HTERT RPE-1 (cell line): ENCODE data around the gene CGB1.

Experiments
- in situ Hi-C: fragments of 300-500 bp; cut with MboI; formaldehyde crosslinking; loops from 4 replicates; pipeline ENCODE4 v1.14.3; 2020; ENCODE audit warnings: low sequenced_read_pairs

CGB1 gene

GRCh38 chr19:48999481-49000325 is 37.0 kb downstream of the CGB1 start:
- in situ Hi-C loops: no loop called here

- in situ Hi-C loops: no loop called here
Measured at GRCh38 chr19:48997972-48998371, 38.7 kb downstream of the CGB1 start.

DNA sequence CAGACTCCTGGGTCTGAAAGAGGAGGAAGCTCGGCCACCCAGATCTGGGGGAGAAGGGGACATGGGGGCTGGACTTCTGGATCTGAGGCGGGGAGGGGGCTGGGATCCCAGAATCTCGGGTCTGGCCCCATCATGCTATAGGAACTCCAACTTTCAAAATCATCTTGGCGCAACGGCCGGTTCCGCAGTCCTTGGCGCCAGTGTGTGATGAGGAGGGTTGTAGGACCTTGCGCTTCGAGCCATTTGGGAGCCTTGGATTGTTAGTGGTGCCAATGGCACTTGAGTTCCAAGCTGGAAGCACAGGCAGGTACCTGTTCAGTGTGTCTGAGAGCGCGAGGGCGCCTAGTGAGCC is 42.7 kb downstream of the CGB1 start:
- in situ Hi-C loops: no loop called here

GRCh38 chr19:48993175-48994034 is 43.3 kb downstream of the CGB1 start, which contains the start of the genes GYS1 and RUVBL2:
Gene GYS1 (minus strand): TSS chr19:48993309. CDS start chr19:48993112, 197 bp downstream.
Gene RUVBL2 (plus strand): TSS chr19:48993887. CDS start chr19:48993912, 25 bp downstream.
- in situ Hi-C loops: no loop called here

DNA sequence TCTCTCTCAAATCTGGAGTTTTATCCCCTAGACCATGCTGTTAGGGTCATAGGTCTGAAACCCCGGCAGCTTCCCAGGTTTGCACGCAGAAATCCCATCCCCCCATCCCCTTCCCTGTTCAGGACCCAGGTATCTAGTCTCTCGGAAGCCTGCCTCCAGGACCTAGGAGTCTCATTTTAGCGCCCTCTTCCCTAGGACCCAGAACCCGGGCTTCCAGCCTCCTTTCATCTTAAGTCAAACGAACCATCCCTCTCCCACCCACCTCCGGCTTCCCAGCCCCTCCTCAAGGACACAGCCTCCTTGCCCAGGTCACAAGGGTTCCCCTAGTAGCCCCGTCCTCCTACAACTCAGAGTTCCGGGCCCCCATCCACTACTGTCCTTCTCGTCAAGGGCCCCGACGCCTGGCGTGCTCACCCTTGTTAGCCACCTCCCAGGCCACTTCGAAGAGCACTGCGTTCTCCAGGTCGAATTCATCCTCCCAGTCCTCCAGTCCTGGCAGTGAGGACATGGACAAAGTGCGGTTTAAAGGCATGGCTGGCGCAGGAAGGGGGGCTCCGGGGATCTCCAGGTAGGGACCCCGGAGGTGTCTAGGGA is 44.0 kb downstream of the CGB1 start:
- in situ Hi-C loops: no loop called here

- in situ Hi-C loops: no loop called here
Measured at GRCh38 chr19:48991873-48992580, 44.7 kb downstream of the CGB1 start.

DNA sequence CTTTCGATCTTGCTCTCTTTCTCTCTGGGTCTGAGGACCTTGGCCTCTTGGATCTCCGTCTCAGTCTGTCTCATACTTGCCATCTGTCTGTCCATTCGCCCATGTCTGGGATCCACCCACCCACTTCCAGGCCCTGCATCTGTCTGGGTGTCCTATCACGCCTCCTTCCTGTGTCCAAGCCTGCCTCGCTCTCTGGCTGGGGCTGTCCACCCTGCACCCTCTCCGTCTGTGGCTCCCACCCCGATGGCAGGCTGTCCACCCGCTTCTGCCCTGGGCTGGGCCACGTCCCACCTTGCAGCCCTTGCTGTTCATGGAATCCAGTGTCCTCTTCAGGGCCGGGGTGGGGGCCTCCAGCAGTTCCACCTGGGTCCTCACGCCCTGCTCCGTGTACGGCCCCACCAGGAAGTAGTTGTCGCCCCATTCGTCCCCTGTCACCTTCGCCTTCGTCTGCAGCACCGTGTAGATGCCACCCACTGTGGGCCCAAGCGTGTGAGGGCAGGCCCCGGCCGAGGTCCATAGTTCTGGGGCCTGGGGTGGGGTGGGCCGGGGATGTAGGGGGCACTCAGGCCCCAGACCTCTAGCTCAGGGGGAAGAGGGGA is 45.6 kb downstream of the CGB1 start:
- in situ Hi-C loops: no loop called here

GRCh38 chr19:48990400-48990799 is 46.3 kb downstream of the CGB1 start:
- in situ Hi-C loops: no loop called here

GRCh38 chr19:48989701-48990291 is 46.9 kb downstream of the CGB1 start:
- in situ Hi-C loops: no loop called here

DNA sequence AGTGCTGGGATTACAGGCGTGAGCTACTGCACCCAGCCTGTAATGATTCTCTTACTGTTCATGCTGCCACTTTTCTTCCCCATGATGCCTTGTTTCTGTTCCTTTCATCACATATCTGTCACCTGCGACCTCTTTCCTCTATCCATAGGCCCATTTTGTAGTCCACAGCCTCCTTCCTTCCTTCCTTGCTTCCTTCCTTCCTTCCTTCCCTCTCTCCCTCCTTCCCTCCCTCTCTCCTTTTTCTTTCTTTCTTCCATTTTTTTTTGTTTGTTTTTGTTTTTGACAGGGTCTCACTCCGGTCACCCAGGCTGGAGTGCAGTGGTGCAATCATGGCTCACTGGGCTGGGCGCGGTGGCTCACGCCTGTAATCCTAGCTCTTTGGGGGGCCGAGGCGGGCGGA is 47.8 kb downstream of the CGB1 start:
- in situ Hi-C loops: no loop called here

- in situ Hi-C loops: no loop called here
Measured at GRCh38 chr19:48988286-48988685, 48.4 kb downstream of the CGB1 start.

DNA sequence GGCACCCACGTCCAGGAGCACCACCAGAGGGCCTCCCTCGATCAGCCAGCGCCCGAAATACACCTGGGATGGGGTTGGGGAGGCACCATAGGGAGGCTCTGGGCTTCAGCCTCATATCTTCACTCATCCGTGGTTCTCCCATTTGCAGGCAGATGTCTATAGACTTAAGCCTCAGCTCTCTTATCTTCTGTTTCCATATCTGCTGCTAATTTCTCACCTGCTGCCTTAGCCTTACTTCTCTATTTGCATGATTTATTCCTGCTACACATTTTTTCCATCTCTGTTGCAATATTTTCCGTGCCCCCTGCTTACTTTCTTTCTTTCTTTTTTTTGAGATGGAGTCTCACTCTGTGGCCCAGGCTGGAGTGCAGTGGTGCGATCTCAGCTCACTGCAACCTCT is 49.4 kb downstream of the CGB1 start:
- in situ Hi-C loops: no loop called here

- in situ Hi-C loops: no loop called here
Measured at GRCh38 chr19:48986211-48986610, 50.5 kb downstream of the CGB1 start.

- in situ Hi-C loops: no loop called here
Measured at GRCh38 chr19:48985711-48986110, 51.0 kb downstream of the CGB1 start.
